NOMO-1 treated with dmso at 0.1 percent for 144 hours (cell line): ENCODE results near the gene ADGRL3.
"Not testable (repeated sequence)": the region's sequence is repeated elsewhere in the genome, so short reads cannot be mapped to it uniquely, and the experiment has no call there.

ENCODE experiments used
- DNase-seq: peaks from one replicate; lab custom pipeline; 2025; ENCODE audit not compliant: unreplicated experiment; lab: John Stamatoyannopoulos, UW

ADGRL3 gene

DNA sequence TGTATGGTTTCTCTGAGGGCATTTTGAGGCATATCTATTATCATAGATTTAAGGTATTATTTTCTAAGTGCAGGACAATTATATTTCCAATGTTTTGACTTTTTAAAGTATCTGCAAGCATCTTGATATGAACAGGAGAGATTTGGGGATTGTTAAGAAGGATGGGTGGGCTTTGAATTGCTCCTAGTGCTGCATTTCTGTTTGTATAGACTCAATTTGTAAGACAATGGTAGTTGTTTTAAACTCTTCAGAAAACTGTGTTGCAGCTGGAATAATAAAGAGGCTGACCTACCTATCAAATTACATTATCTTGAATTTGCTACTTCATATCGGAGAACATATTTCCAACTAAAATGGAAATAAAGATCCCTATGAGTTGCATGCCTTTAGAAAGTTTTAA lies 570.3 kb downstream of the ADGRL3 start:
- DNase-seq = no peak

DNA sequence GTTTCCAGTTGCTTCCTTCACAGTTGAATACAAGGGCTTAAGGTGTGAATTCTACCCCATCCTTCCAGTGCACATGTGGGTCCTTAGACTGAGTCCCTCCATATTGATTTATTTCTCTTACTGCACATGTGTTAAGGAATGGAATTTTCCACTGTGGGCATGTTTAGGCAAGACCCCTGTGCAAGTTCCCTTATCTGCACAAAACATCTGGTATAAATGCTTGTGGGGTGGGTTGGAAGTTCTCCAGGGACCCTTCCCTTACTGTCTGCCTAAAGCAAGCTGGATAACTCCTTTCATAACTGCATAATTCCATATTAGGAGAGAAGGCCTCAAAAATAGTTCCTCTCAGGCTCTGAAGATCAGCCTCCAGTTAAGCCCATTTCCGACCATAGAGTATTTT lies 570.9 kb downstream of the ADGRL3 start:
- no peak for DNase-seq

DNA sequence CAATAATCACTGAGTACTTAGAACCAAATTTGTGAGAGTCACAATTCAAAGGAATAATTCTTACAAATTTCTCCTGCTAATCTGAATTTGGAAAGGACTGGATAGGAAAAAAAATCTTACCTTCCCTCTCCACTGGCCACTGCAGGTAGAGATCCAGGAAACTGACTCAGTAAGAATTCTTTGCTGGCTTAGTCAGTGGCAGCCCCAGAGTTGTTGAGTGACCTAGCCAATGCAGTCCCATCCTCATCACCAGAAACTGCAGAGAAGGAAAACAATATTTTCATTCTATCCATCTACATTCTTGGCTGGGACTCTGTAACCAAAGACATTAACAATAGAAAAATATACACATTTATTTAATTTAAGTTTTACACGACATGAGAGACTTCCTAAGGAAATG lies 572.0 kb downstream of the ADGRL3 start:
- no peak for DNase-seq

DNA sequence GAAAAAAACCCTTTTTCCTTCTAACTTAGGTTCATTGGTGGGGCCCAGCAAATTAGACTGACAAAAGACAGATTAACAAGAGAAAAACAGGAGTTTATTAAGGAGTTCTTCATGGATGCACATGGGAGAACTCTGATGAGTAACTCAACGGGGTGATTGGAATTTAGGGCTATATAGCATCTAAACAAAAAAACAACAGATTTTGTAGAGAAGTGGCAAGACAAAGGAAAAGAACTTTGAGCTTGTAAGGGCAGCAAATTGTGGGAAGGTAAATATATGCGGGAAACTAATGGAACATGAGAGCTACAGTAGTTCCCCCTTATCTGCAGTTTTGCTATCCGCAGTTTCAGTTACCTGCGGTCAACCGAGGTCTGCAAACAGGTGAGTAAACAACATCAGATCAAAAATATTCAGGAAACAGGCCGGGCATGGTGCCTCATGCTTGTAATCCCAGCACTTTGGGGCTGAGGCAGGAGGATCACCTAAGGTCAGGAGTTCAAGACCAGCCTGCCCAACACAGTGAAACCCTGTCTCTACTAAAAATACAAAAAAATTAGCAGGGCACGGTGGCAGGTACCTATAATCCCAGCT lies 573.6 kb downstream of the ADGRL3 start:
- no peak for DNase-seq

DNA sequence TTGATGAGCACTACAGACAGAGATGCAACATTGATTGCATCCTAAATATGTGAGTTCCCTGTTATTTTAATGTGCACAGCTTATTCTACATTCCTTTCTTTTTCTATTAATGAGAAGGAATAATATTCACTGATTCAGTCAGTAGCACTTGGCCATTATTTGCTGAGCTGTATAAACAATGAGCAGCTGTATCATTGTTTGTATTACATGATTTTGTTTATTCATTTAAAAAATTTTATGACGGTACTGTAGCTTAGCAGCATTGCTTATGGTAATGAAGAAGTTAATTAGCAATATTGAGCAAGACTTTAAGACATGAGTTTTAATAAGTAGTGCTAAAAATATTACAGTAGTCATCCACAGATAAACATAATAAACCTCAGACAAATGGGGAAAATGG lies 582.0 kb downstream of the ADGRL3 start:
- no peak for DNase-seq

DNA sequence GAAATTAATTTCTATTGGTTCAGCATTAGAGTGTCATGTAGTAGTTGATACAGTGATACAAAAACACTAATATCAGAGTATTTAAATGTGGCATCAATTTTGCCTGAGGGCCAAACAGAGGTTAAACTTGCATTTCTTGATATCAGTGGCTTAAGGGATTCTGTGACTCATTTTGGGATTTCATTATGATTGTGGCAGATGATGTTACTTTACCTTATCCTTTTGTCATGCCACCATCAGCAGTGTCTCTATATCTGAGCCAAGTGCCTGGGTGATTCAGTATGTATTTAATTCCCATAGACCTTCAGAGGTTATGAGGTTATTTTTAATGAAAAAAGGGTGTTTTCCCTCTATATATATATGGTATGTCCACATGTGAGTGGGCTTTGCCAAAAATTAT lies 582.9 kb downstream of the ADGRL3 start:
- no peak for DNase-seq

DNA sequence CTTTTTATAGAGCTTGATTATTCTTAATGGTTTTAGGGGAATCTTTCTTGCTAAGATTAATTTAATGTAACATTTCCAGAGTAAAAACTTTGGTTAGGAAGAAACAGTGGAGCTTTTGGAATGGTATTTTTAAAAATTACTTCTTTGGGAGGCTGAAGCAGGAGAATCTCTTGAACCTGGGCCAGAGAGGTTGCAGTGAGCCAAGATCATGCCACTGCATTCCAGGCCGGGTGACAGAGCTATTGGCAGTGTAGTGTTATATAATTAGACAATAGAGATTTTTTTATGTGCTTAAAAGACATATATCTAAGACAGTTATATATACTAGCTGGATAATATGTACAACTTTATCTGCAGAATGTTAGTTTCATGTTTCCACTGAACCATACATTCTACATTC lies 585.6 kb downstream of the ADGRL3 start:
- no peak for DNase-seq

DNA sequence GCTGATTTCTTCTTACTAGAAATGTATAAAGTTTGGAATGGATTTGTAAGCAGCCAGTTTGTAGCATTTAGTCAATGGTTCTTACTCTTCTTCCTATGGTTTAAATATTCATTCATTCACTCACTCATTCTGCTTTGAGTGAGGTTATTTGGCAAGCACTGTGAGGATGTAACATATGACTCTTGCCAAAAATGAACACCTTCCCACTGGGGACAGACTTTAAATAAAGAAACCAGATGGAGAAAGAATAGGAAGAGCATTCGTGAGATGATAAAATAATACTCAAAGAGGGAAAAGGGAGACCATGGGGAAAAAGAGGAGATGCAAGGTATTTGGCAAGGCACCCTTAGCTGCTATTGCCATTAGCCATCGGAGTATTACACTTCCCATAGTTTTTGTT lies 586.1 kb downstream of the ADGRL3 start:
- DNase-seq = no peak

DNA sequence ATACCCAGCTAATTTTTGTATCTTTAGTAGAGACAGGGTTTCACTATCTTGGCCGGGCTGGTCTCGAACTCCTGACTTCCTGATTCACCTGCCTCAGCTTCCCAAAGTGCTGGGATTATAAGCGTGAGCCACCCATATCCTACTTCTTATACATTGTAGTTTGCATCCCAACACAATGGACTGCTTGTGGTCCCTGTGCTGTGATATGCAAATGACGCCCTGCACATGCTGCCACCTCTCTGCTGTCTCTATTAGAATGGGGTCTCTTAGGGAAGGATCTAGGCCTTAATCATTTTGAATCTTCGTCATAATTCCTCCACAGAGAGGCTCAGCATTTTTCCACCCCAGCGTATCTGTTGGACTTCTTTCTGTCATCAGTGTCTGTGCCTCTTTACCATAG lies 595.9 kb downstream of the ADGRL3 start:
- DNase-seq = no peak

DNA sequence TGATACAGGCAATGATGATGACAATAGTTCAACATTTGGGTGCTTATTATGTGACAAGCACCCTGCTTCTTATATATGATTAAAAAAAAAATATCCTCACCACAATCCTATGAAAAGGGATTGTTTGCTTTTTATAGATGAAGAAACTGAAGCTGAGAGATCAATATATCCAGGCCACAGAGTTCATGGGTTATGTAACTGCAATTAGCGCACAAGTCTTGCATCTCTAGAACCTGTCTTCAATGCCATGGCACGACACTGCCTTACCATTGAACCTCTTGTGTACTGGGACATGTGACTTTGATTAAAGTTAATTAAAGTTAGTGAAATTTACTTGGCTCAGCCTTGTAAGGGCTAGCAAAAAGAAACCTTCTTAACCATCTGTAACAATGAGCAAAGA lies 599.7 kb downstream of the ADGRL3 start:
- no peak for DNase-seq

DNA sequence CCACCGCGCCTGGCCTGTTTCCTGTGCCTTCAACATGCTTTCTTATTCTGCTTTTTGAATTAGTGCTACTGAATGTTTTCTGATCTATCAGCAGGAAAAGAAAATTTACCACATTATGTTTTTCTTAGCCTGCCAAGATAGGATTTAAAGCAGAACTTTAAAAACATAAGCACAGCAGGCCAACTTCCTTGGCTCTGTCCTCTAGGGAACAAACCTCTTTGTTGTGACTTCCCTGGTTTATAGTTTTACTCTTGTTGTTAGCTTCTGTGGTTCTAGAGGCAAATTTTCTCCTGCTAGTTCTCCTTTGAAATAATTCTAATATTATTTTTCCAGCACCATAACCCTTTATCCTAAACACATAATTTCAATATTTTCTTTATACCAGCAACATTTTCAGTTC lies 605.1 kb downstream of the ADGRL3 start:
- DNase-seq = no peak

DNA sequence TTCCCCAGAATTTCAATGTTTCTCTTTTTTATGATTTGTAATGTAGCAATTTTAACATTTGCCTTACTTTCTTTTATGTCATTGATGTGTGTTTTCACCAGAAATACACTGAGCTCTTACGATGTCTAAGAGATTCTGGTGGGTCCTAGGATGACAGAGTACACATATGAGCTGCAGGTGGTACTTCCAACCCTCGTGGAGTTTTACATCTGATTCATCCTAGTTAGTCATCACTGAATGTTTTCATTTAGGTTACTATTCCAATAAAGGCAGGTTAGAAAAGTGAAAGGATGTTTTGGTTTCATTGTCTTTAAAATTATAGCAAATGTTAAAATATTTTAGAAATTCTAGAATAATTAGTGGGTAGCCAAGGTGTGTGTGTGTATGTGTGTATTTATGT lies 605.9 kb downstream of the ADGRL3 start:
- no peak for DNase-seq

DNA sequence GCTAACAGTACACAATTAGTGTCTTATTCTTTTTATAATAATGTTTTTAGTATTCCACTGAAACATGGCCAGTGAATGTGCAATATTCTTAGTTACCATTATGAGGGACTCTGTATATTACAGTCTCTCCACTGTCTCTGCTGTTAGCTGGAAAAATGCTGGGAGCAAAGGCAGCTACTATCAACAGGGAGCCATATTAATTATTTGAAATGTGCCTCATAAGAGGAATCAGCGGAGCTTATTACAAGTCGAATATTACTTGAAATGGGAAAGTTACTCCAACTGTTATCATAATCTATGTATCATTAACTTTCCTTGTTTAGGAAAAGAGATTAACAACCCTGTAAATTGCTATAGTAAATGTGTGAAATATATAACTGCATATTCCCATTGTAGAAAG lies 612.0 kb downstream of the ADGRL3 start:
- DNase-seq = no peak

DNA sequence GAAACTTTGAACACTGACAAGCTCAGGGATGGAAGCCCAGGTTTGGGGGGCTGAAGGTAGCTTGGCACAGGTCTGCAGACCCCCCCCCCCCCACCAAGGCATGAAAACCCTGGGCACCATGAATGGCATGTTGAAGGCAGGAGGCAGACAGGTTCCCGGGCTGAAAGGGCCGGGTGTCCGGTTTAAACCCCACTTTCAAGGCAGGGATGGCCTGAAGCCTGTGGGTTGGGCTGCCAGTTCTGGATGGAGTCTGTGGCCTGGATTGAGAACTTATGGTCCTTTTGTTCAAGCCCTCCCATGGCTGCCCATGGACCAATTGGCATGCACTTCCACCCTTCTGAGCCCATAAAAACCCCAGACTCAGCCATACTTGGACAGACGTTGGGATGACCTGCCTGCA lies 616.9 kb downstream of the ADGRL3 start:
- DNase-seq = no peak

DNA sequence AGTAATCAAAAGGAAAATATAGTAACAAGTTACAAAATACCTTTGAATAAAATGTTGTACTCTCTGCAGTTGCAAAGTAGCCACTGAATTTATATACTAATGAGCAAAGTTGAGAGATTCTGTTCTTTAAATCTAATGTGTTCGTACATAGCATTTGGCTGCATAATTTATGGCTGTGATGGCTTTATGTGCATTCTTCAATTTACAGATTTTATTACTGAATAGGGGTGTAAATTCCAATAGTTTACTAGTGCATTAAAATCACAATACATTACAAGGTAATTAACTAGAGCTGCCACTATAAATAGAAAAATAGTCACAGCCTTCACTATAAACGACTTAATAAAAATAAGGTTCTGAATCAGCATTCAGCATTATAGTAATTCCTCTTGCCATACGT lies 620.0 kb downstream of the ADGRL3 start:
- DNase-seq = no peak

DNA sequence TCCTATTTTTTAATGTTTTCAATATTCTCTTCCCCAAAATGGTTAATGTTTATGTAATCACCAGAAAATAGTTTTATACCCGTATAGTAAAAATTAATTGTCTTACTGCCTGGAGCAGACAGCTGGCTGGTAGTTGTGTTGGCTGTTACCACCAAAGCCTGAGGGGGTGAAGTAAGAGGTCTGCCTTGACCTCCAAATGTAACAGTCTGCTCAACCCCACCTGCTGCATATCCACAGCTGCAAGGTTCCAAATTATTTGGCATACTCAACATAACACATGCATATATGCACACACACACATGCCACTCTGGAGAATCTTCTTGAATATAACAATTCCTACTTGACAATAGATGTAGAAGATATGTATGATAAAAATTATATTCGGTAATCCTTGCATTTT lies 624.3 kb downstream of the ADGRL3 start:
- no peak for DNase-seq

DNA sequence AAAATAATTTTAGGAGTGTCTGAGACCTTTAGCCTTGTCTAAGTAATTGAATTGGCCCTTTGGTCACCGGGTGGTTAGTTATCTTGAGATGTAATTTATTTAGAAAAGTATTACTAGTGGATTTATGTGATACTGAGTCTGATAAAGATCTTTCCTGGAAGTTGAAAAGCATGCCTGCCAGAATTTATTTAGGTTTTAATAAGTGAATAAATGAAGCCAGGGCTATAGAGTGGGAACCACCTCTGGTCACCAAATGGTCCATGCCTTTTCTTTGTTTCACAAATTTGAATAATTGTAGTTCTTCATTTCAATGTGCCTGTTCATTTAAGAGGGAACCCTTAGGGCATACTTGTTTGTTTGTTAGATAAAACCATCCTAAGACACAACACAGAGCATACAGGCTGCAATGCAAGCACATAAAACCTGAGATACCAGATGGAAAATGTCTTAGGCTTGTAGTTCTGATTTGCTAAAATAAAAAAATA lies 627.8 kb downstream of the ADGRL3 start:
- no peak for DNase-seq

DNA sequence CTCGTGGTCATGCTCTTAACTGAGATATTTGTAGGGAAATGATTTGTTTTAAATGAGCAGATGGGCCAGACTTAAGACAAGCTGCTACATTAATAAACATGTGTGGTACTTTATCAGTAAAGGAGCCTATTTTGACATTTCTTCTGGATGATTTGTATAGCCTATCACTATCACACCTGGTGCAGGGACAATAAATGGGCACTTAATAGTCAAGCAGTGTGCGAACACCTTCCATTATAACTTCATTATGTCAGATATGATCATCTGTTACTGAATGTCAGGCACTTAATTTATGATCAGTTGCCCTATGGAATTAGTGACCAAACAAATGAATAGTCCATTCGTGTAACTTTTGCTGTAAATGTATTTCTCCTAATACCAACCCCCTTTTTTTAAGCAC lies 628.8 kb downstream of the ADGRL3 start:
- DNase-seq = no peak

DNA sequence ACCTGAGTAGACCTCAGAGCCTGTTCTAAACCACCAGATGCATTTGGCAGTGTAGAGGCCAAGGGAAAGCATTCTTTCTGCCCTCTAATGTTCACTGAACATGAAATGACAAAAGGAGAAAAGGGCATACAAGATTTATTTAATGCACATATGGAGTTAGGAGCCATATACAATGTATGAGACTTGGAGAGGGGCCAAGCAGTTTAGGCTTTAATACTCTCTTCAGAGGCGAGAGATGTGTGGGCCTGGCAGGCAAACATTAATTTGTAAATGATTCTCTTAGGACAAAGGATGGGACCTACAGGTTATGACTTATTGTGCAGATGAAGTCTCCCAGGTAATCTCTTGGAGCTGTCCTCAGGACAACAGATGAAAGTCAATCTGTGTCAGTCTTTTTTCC lies 631.9 kb downstream of the ADGRL3 start:
- no peak for DNase-seq

DNA sequence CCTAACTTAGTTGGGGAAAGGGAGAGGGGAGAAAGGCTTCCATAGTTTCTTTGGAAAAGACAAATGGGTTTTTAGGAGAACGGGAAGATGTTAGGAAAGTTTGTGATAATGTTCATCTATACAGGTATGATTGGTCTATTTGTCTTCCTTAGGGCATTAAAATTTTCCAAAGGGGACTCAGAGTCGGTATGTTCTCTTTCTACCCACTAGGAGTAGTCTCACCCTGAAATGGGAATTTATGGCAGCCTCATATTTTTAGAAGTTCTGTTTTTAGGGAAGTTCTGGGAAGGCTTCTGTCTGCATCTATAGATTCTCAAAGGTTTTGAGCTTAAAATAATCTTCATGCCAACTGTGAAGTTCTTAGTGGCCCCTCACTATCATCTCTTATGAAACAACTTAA lies 637.3 kb downstream of the ADGRL3 start:
- no peak for DNase-seq

DNA sequence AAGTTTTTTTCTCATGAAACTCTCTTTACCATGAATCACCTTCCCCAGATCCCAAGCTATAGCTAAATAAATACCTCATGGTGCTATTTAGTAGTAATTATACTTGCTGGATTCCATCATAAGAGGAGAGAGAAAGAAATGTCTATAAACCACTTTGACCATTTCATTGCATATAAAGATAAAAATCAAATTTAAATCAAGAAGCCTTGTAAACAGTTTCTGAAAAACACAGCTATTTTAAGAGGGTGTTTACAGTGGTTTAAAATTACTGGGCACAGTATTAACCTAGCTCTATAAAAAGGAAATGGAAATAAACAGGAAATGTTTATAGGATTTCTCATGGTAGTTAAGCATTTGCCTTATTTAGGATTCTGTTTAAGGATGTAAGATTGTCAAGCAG lies 637.9 kb downstream of the ADGRL3 start:
- no peak for DNase-seq

DNA sequence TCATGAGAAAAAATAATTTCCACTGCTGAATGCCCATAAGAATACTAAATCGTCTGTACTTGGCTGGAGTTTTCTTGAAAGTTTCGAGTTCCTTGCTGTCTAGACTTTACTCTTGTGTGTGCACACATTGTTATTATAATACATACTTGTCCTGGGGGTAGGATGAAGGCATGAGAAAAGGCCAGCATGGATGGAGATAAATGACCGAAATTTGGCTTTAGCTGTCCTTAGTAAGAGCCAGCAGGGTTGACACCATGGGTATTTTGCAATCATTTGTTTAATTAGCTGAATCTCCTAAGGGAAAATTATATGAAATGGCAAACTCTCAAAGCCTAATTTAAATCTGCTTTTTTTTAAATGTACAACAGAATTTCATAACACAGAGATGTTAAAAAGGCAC lies 641.6 kb downstream of the ADGRL3 start:
- DNase-seq = no peak

DNA sequence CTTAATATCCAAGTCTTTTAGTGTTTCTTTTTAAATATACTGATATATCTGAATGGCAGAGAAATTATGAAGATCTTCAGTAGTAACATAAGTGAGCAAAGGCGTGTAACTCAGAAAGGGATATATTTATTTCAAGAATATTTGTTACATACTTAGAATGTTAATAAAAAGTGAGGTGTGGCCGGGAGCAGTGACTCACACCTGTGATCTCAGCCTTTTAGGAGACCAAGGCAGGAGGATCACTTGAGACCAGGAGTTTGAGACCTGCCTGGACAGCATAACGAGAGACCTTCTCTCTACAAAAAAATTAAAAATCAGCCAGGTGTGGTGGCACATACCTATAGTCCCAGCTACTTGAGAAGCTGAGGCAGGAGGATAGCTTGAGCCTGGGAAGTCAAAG lies 651.0 kb downstream of the ADGRL3 start:
- no peak for DNase-seq

DNA sequence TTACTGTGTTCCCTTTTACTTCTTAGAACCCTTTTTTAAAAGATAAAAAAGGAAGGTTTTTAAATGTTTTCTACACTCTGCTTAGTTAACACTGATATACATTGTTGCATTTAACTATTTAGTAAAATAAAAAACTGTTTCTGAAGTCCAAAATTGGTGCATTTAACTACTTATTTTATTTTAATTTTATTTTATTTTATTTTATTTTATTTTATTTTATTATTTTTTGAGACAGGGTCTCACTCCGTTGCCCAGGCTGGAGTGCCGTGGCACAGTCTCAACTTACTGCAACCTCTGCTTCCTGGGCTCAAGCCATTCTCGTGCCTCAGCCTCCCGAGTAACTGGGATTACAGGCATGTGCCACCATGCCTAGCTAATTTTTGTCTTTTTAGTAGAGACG lies 652.0 kb downstream of the ADGRL3 start:
- DNase-seq = not testable (repeated sequence)
